HCT116 (cell line): Measurements from ENCODE around the gene NRAP. TPM values are rescaled to one million over a fixed set of nuclear protein-coding genes. Genes with fewer than 3 reads are reported as not detected.

Experiments
- ATAC-seq: fragments of 200-7000 bp; cut with Tn5 transposase; 2 replicates; pipeline ENCODE4 v1.9.1; 2020; ENCODE audit warnings: mild to moderate bottlenecking, moderate library complexity
- BruUV-seq: library from RNA; stranded (reverse); fragments of 400-500 nt; replicated peaks from 2 replicates; lab custom pipeline; 2021; lab: Mats Ljungman, UMichigan
- CTCF ChIA-PET: fragments of 300-600 bp; sonication (Branson Sonifier 250); formaldehyde crosslinking; loops from one replicate; lab custom pipeline; 2021; ENCODE audit warnings: antibody characterized with exemption; lab: Charles Lee
- POLR2A ChIA-PET: fragments of 300-600, 350-600 bp; sonication (Branson Sonifier 250); formaldehyde crosslinking; loops from one replicate; lab custom pipeline; 2021; ENCODE audit warnings: antibody characterized with exemption; lab: Charles Lee
- RAD21 ChIA-PET, 2 experiments: fragments of 300-600 bp; sonication (Branson Sonifier 250); formaldehyde crosslinking; loops; one replicate each; lab custom pipeline; 2023; ENCODE audit warnings: low total read pairs in 2 of 2; ENCODE audit not compliant: uncharacterized antibody in 2 of 2, unreplicated experiment in 2 of 2, low non-redundant PET in 1 of 2; lab: Charles Lee
- DNase-seq: peaks from one replicate; pipeline ENCODE4 v3.0.0-alpha.2; 2010; ENCODE audit warnings: low read depth, low spot score
- H2AFZ ChIP-seq: fragments of 200-600 bp; shearing (Covaris generic), sonication (generic); 2 replicates; pipeline ENCODE4 v1.6.1; 2017; ENCODE audit warnings: low read depth, mixed run types, mixed read lengths, antibody characterized with exemption, low read length; ENCODE audit not compliant: poor library complexity, severe bottlenecking
- H3K27ac ChIP-seq: 2 replicates; pipeline ENCODE4 v1.5.1; 2012; ENCODE audit warnings: low read depth, low read length
- H3K27me3 ChIP-seq: fragments of 200-600 bp; sonication (generic); 2 replicates; pipeline ENCODE4 v1.6.1; 2016; ENCODE audit warnings: mixed run types, low read length, mixed read lengths; ENCODE audit not compliant: insufficient read depth
- H3K36me3 ChIP-seq, 2 experiments: fragments of 200-500 bp in 1 of 2; fragments of 200-600 bp in 1 of 2; sonication (Bioruptor generic) in 1 of 2; sonication (generic) in 1 of 2; 2 replicates each; pipeline versions ENCODE4 v1.5.1 to v1.6.1; 2014 to 2016; ENCODE audit warnings: low read length in 2 of 2, inconsistent platforms in 1 of 2, mixed read lengths in 1 of 2, mixed run types in 1 of 2; ENCODE audit not compliant: insufficient read depth in 2 of 2, control insufficient read depth in 1 of 2
- H3K4me1 ChIP-seq, 2 experiments: fragments of 200-600 bp in 1 of 2; sonication (generic) in 1 of 2; 2 replicates each; pipeline versions ENCODE4 v1.5.1 to v1.6.1; 2012 to 2017; ENCODE audit warnings: low read length in 2 of 2, inconsistent platforms in 1 of 2, mild to moderate bottlenecking in 1 of 2, mixed read lengths in 1 of 2, mixed run types in 1 of 2, moderate library complexity in 1 of 2; ENCODE audit not compliant: insufficient read depth in 2 of 2, control insufficient read depth in 1 of 2
- H3K4me2 ChIP-seq: fragments of 200-600 bp; sonication (generic); 2 replicates; pipeline ENCODE4 v1.6.1; 2017; ENCODE audit warnings: mixed run types, low read length, mixed read lengths
- H3K4me3 ChIP-seq, 2 experiments: fragments of 200-600 bp in 1 of 2; sonication (generic) in 1 of 2; replicated peaks in 1 of 2; 2 replicates each; pipeline ENCODE4 v1.5.1; 2011 to 2016; ENCODE audit warnings: low read length in 2 of 2, control low read depth in 1 of 2, low read depth in 1 of 2, mild to moderate bottlenecking in 1 of 2, mixed read lengths in 1 of 2, mixed run types in 1 of 2
- H3K79me2 ChIP-seq: fragments of 200-600 bp; sonication (generic); 2 replicates; pipeline ENCODE4 v1.6.1; 2017; ENCODE audit warnings: mild to moderate bottlenecking, mixed run types, low read length, moderate library complexity, mixed read lengths; ENCODE audit not compliant: insufficient read depth
- H3K9ac ChIP-seq: fragments of 200-600 bp; sonication (generic); 2 replicates; pipeline ENCODE4 v1.6.1; 2016; ENCODE audit warnings: low read length, mixed read lengths
- H3K9me2 ChIP-seq: fragments of 200-600 bp; sonication (generic), shearing (Covaris generic); 2 replicates; pipeline ENCODE4 v1.6.1; 2017; ENCODE audit warnings: mixed run types, mild to moderate bottlenecking, moderate library complexity; ENCODE audit not compliant: insufficient read depth
- H3K9me3 ChIP-seq, 2 experiments: fragments of 200-500 bp in 1 of 2; fragments of 200-600 bp in 1 of 2; sonication (Bioruptor generic) in 1 of 2; sonication (generic) in 1 of 2; 2 replicates each; pipeline ENCODE4 v1.6.1; 2014 to 2017; ENCODE audit warnings: low read length in 2 of 2, mixed read lengths in 2 of 2, inconsistent platforms in 1 of 2, low read depth in 1 of 2, mild to moderate bottlenecking in 1 of 2, mixed run types in 1 of 2, moderate library complexity in 1 of 2; ENCODE audit not compliant: control insufficient read depth in 1 of 2, insufficient read depth in 1 of 2
- H4K20me1 ChIP-seq: fragments of 200-600 bp; sonication (generic), shearing (Covaris generic); 2 replicates; pipeline ENCODE4 v1.6.1; 2017; ENCODE audit warnings: mixed run types, mild to moderate bottlenecking, moderate library complexity; ENCODE audit not compliant: insufficient read depth
- EGR1 ChIP-seq: IDR thresholded peaks from 2 replicates; pipeline ENCODE4 v1.6.1; 2012; ENCODE audit warnings: low read depth
- ELF1 ChIP-seq: IDR thresholded peaks from 2 replicates; pipeline ENCODE4 v1.6.1; 2012; ENCODE audit warnings: low read depth, borderline replicate concordance
- RAD21 ChIP-seq: IDR thresholded peaks from 2 replicates; pipeline ENCODE4 v1.6.1; 2012; ENCODE audit warnings: low read depth, mild to moderate bottlenecking
- REST ChIP-seq: IDR thresholded peaks from 2 replicates; pipeline ENCODE4 v1.6.1; 2012; ENCODE audit warnings: low read depth
- SIN3A ChIP-seq: IDR thresholded peaks from 2 replicates; pipeline ENCODE4 v1.6.1; 2012; ENCODE audit warnings: low read depth
- SRF ChIP-seq: IDR thresholded peaks from 2 replicates; pipeline ENCODE4 v1.6.1; 2012; ENCODE audit warnings: low read depth
- ZFX ChIP-seq: fragments of 450-650 bp; IDR thresholded peaks from 2 replicates; pipeline ENCODE4 v1.6.1; 2017
- intact Hi-C: fragments of 100-400 bp; cut with micrococcal nuclease; formaldehyde crosslinking; loops from 2 replicates; pipeline ENCODE4 v1.10.0; 2022
- total RNA-seq: library from RNA; stranded (reverse); gene quantifications from one replicate; pipeline ENCODE4 v1.2.1, GENCODE V29; 2021; ENCODE audit not compliant: unreplicated experiment

Gene NRAP
- total RNA-seq, 1 experiment from 2014 or later, result not detected

GRCh38 chr10:113646336-113647201 lies 17.3 kb downstream of the NRAP start:
- Histone ChIP-seq H3K9ac (no peak overlapping the region), H4K20me1 (no peaks in the 10 kb centered on the region), H3K9me2 (no peaks in the 10 kb centered on the region), H3K4me3 (no peak overlapping the region), H3K79me2 (no peaks in the 10 kb centered on the region), H3K36me3 (no peaks in the 10 kb centered on the region), H3K27ac (no peak overlapping the region), H3K27me3 (peaks cover 6% of the 10 kb centered on the region; the same call in 1 of the 2 replicates), H2AFZ (no peak overlapping the region), H3K4me1 (peaks cover 3 to 12% of the 10 kb centered on the region in 2 experiments; a peak in 2 of 4 replicates), H3K9me3 (no peaks in the 10 kb centered on the region), H3K4me2 (no peak overlapping the region)
- POLR2A ChIA-PET, result no interaction called here
- intact Hi-C loops, result no loop called here
- no TSS peak for BruUV-seq
- TF ChIP-seq RAD21 (no peak), SIN3A (no peak), REST (no peak), EGR1 (no peak), ZFX (no peak; the same call in 1 of the 2 replicates), SRF (no peak), ELF1 (no peak)
- DNase-seq (no peak), ATAC-seq (peak; percentile 53; the same call in 1 of the 2 replicates)
- RAD21 ChIA-PET, result no interaction called here
- CTCF ChIA-PET, result no interaction called here
